K562 (cell line): ENCODE measurements around the gene ATP7B. TPM values are rescaled to one million over a fixed set of nuclear protein-coding genes. Genes with fewer than 3 reads are reported as not detected.

ENCODE experiments used
- CSDE1 ChIP-seq, 2 experiments: fragments of 450-650 bp; IDR thresholded peaks; 2 replicates each; pipeline ENCODE4 v1.6.1; 2016; ENCODE audit warnings: mild to moderate bottlenecking in 1 of 2
- DDX20 ChIP-seq: fragments of 450-650 bp; IDR thresholded peaks from 2 replicates; pipeline ENCODE4 v1.6.1; 2016; ENCODE audit warnings: missing genetic modification characterization, low read depth, mild to moderate bottlenecking, missing compliant biosample characterization, moderate library complexity
- GTF2A2 ChIP-seq: IDR thresholded peaks from 2 replicates; pipeline ENCODE4 v1.6.1; 2016; ENCODE audit warnings: mild to moderate bottlenecking, missing genetic modification characterization, missing compliant biosample characterization
- HNRNPK ChIP-seq: fragments of 200-400 bp; formaldehyde crosslinking; IDR thresholded peaks from one replicate; pipeline ENCODE4 v1.6.1; 2018; ENCODE audit warnings: mild to moderate bottlenecking, low read depth, low read length; ENCODE audit not compliant: poor library complexity, severe bottlenecking
- L3MBTL2 ChIP-seq: fragments of 450-650 bp; IDR thresholded peaks from 2 replicates; pipeline ENCODE4 v1.6.1; 2016; ENCODE audit warnings: mild to moderate bottlenecking, moderate library complexity
- MYC ChIP-seq, 2 experiments: fragments of 250-450 bp in 1 of 2; sonication (Bioruptor Pico) in 1 of 2; IDR thresholded peaks; 2 replicates each; pipeline versions ENCODE4 v1.5.1 to v1.6.1; 2012 to 2021; ENCODE audit warnings: low read depth in 2 of 2, borderline replicate concordance in 1 of 2, improper control_type of control experiment in 1 of 2, low read length in 1 of 2, mild to moderate bottlenecking in 1 of 2, moderate library complexity in 1 of 2
- NFIX ChIP-seq: fragments of 250-450 bp; sonication (Bioruptor Pico); IDR thresholded peaks from 2 replicates; pipeline ENCODE4 v1.4.0; 2020; ENCODE audit warnings: low read depth, mild to moderate bottlenecking, moderate library complexity
- PHB ChIP-seq: fragments of 250-450 bp; sonication (Bioruptor Pico); IDR thresholded peaks from 2 replicates; pipeline ENCODE4 v1.5.0; 2021
- PHF8 ChIP-seq: fragments of 200-600 bp; sonication (generic); IDR thresholded peaks from 2 replicates; pipeline ENCODE4 v1.6.1; 2012; ENCODE audit warnings: mixed run types, mild to moderate bottlenecking, inconsistent platforms, low read length, moderate library complexity, borderline replicate concordance
- PML ChIP-seq: IDR thresholded peaks from 2 replicates; pipeline ENCODE4 v1.6.1; 2012; ENCODE audit warnings: low read length, inconsistent platforms
- POLR2B ChIP-seq: fragments of 450-650 bp; IDR thresholded peaks from 2 replicates; pipeline ENCODE4 v1.6.1; 2018; ENCODE audit warnings: low read depth; ENCODE audit not compliant: partially characterized antibody
- SMARCC2 ChIP-seq: fragments of 450-650 bp; IDR thresholded peaks from 2 replicates; pipeline ENCODE4 v1.6.1; 2017; ENCODE audit warnings: antibody characterized with exemption, moderate library complexity, mild to moderate bottlenecking, low read depth
- TBP ChIP-seq: optimal IDR thresholded peaks from 2 replicates; pipeline ENCODE3; 2011; ENCODE audit warnings: low read depth, low read length, improper control_type of control experiment
- ZFP1 ChIP-seq: fragments of 450-650 bp; formaldehyde crosslinking; IDR thresholded peaks from 2 replicates; pipeline ENCODE4 v1.4.0; 2020; ENCODE audit warnings: mild to moderate bottlenecking, mixed read lengths
- ZNF561 ChIP-seq: fragments of 450-650 bp; formaldehyde crosslinking; conservative IDR thresholded peaks from 2 replicates; pipeline ENCODE4 v1.4.0; 2020; ENCODE audit warnings: mild to moderate bottlenecking, moderate library complexity
- ZNF586 ChIP-seq: fragments of 450-650 bp; formaldehyde crosslinking; conservative IDR thresholded peaks from 2 replicates; pipeline ENCODE4 v1.4.0; 2020; ENCODE audit warnings: mild to moderate bottlenecking, moderate library complexity
- ZNF668 ChIP-seq: fragments of 250-450 bp; sonication (Bioruptor Pico); IDR thresholded peaks from 2 replicates; pipeline ENCODE4 v1.8.0; 2022; ENCODE audit warnings: mild to moderate bottlenecking, inconsistent platforms
- ZZZ3 ChIP-seq: fragments of 450-650 bp; IDR thresholded peaks from 2 replicates; pipeline ENCODE4 v1.6.1; 2016; ENCODE audit warnings: antibody characterized with exemption, mild to moderate bottlenecking, moderate library complexity
- polyA plus RNA-seq, 8 experiments: library from polyadenylated mRNA; depleted of rRNA in 4 of 8; stranded (reverse) in 5 of 8; unstranded in 3 of 8; fragments of >200 nt; fragmentation: Nextera tagmentation in 2 of 8; fragmentation: Illumina TruSeq in 1 of 8; extraction: Ambion mirVana in 2 of 8; extraction: Trizol in 1 of 8; gene quantifications; 2 replicates each; pipeline versions ENCODE4 v1.2.1 to v1.2.3, GENCODE V29; 2011 to 2014; ENCODE audit warnings: inconsistent platforms in 1 of 8, missing spikeins in 1 of 8
- total RNA-seq, 7 experiments: library from RNA; depleted of rRNA in 6 of 7; stranded (reverse); fragments of >200 nt in 6 of 7; fragmentation: Illumina TruSeq in 2 of 7; extraction: Trizol in 2 of 7; gene quantifications; 2 replicates each; pipeline versions ENCODE4 v1.2.1 to v1.2.3, GENCODE V29; 2011 to 2021; ENCODE audit warnings: low replicate concordance in 1 of 7
- TF ChIP-seq, protein P1 (sequence below): fragments of 150-350 bp; IDR thresholded peaks from 2 replicates; pipeline ENCODE4 v1.6.1; 2014; ENCODE audit warnings: low read depth, mild to moderate bottlenecking, low read length, borderline replicate concordance
- TF ChIP-seq, protein P2 (sequence below): fragments of 250-450 bp; sonication (Bioruptor Pico); IDR thresholded peaks from 2 replicates; pipeline ENCODE4 v1.5.0; 2021
- TF ChIP-seq, protein P3 (sequence below), 2 experiments: IDR thresholded peaks in 1 of 2; conservative IDR thresholded peaks in 1 of 2; 2 replicates each; pipeline ENCODE4 v1.6.1; 2016; ENCODE audit warnings: low read depth in 2 of 2, mild to moderate bottlenecking in 1 of 2, missing compliant biosample characterization in 1 of 2, missing genetic modification characterization in 1 of 2, moderate library complexity in 1 of 2

The ATP7B gene
- total and polyA plus RNA-seq, 9 of the 15 experiments (the other 6 are each of a cell fraction or from before 2014, with no cell fraction given), result 1.1 to 20.4 (median 8.5) TPM

DNA sequence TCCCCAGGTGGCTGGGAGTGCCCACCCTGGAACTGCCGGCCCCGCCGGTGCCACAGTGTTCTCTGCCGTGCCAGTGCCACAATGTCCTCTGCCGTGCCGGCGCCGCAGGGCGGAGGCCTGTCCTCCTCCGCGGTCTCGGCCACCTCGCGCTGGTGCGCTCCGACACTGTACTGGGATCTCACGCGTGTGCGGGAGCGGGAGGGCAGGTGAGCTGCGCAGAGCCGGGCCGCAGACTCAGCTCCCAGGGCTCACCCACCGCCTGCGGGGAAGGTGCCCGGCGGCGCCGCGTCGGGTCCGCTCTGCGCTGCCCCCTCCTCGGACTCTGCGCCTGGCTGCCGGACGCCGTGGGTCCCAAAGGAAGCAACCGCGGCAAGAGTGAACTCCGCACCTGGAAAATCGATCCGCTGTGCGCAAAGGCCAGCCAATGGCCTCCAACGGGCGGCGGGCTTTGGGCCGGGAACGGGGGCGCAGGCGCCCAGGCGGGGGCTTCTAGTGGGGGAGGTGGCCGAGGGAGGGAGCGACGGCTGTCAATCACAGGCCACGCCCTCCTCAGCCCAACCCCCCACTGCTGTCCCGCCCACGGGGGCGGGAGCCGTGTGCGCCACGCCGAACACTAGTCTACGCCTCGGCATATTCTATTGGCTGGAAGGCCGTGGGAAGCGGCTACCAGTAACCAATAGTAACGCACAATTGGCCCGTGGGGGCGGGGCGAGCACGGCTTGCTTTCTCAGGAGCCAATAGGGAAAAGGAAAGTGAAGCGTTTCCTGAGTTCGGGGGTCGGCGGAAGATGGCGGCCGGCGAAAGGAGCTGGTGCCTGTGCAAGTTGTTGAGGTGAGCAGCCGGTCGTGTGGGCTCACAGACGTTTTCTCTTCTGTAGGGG is 622 bp upstream of the ATP7B start, which contains the start of gene ALG11 (continued):
- no peak for TF ChIP-seq ZNF561 (CRISPR knock-in tag)
- TF ChIP-seq PML, result peak; percentile 44; the same call in 1 of the 2 replicates
- TF ChIP-seq MYC (IDR thresholded peaks at IDR 0.05; ENCODE audit: low read depth, low read length), result peak; percentile 65
- no peak for TF ChIP-seq MYC (CRISPR knock-in tag; IDR thresholded peaks at IDR 0.05; ENCODE audit: borderline replicate concordance, low read depth)
- TF ChIP-seq ZFP1 (CRISPR knock-in tag), result no peak
- peak; percentile 34 for TF ChIP-seq L3MBTL2
- no peak for TF ChIP-seq ZZZ3
- no peak; the same call in 1 of the 2 replicates for TF ChIP-seq PHB
- TF ChIP-seq GTF2A2 (tag), result no peak
- no peak for TF ChIP-seq NFIX (CRISPR knock-in tag)
- TF ChIP-seq, protein P1, sequence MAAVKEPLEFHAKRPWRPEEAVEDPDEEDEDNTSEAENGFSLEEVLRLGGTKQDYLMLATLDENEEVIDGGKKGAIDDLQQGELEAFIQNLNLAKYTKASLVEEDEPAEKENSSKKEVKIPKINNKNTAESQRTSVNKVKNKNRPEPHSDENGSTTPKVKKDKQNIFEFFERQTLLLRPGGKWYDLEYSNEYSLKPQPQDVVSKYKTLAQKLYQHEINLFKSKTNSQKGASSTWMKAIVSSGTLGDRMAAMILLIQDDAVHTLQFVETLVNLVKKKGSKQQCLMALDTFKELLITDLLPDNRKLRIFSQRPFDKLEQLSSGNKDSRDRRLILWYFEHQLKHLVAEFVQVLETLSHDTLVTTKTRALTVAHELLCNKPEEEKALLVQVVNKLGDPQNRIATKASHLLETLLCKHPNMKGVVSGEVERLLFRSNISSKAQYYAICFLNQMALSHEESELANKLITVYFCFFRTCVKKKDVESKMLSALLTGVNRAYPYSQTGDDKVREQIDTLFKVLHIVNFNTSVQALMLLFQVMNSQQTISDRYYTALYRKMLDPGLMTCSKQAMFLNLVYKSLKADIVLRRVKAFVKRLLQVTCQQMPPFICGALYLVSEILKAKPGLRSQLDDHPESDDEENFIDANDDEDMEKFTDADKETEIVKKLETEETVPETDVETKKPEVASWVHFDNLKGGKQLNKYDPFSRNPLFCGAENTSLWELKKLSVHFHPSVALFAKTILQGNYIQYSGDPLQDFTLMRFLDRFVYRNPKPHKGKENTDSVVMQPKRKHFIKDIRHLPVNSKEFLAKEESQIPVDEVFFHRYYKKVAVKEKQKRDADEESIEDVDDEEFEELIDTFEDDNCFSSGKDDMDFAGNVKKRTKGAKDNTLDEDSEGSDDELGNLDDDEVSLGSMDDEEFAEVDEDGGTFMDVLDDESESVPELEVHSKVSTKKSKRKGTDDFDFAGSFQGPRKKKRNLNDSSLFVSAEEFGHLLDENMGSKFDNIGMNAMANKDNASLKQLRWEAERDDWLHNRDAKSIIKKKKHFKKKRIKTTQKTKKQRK, result peak; percentile 57; the same call in 1 of the 2 replicates
- TF ChIP-seq POLR2B, result peak; percentile 61
- no peak for TF ChIP-seq DDX20
- TF ChIP-seq, protein P2, sequence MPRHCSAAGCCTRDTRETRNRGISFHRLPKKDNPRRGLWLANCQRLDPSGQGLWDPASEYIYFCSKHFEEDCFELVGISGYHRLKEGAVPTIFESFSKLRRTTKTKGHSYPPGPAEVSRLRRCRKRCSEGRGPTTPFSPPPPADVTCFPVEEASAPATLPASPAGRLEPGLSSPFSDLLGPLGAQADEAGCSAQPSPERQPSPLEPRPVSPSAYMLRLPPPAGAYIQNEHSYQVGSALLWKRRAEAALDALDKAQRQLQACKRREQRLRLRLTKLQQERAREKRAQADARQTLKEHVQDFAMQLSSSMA (CRISPR knock-in tag), result no peak
- no peak for TF ChIP-seq ZNF668 (CRISPR knock-in tag)
- no peak for TF ChIP-seq CSDE1 (IDR thresholded peaks at IDR 0.05)
- no peak for TF ChIP-seq HNRNPK
- TF ChIP-seq TBP, result peak; percentile 70
- no peak for TF ChIP-seq ZNF586
- TF ChIP-seq, protein P3, sequence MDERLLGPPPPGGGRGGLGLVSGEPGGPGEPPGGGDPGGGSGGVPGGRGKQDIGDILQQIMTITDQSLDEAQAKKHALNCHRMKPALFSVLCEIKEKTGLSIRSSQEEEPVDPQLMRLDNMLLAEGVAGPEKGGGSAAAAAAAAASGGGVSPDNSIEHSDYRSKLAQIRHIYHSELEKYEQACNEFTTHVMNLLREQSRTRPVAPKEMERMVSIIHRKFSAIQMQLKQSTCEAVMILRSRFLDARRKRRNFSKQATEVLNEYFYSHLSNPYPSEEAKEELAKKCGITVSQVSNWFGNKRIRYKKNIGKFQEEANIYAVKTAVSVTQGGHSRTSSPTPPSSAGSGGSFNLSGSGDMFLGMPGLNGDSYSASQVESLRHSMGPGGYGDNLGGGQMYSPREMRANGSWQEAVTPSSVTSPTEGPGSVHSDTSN (CRISPR knock-in tag; IDR thresholded peaks at IDR 0.05; ENCODE audit: low read depth), result peak; percentile 86
- TF ChIP-seq, protein P3 (tag; conservative IDR thresholded peaks at IDR 0.05; ENCODE audit: low read depth), result peak; percentile 93
- peak; percentile 64; the same call in 1 of the 2 replicates for TF ChIP-seq PHF8
- TF ChIP-seq SMARCC2, result no peak
